ENCODE data around the gene KIF4B. TPM values are rescaled to one million over a fixed set of nuclear protein-coding genes. Genes with fewer than 3 reads are reported as not detected.

KIF4B gene
- total RNA-seq, 2 donors from 2014 or later = not detected

GRCh38 chr5:155047818-155048217 is 34.3 kb downstream of the KIF4B start:
- TF ChIP-seq, protein P1, sequence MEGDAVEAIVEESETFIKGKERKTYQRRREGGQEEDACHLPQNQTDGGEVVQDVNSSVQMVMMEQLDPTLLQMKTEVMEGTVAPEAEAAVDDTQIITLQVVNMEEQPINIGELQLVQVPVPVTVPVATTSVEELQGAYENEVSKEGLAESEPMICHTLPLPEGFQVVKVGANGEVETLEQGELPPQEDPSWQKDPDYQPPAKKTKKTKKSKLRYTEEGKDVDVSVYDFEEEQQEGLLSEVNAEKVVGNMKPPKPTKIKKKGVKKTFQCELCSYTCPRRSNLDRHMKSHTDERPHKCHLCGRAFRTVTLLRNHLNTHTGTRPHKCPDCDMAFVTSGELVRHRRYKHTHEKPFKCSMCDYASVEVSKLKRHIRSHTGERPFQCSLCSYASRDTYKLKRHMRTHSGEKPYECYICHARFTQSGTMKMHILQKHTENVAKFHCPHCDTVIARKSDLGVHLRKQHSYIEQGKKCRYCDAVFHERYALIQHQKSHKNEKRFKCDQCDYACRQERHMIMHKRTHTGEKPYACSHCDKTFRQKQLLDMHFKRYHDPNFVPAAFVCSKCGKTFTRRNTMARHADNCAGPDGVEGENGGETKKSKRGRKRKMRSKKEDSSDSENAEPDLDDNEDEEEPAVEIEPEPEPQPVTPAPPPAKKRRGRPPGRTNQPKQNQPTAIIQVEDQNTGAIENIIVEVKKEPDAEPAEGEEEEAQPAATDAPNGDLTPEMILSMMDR (IDR thresholded peaks at IDR 0.05) = no peak
- no peaks in the 10 kb centered on the region for H3K36me3 ChIP-seq
- no peaks in the 10 kb centered on the region for H3K27me3 ChIP-seq
- H3K4me1 ChIP-seq = no peaks in the 10 kb centered on the region
- no peaks in the 10 kb centered on the region for H3K9me3 ChIP-seq
- H3K27ac ChIP-seq = no peak overlapping the region
- H3K4me3 ChIP-seq = no peak overlapping the region
- intact Hi-C loops (cut with DNase I) = no loop called here
- no peak for DNase-seq
- H3K9ac ChIP-seq (ENCODE audit: low read depth in 2 of 2, low read length in 2 of 2) = no peak overlapping the region

DNA sequence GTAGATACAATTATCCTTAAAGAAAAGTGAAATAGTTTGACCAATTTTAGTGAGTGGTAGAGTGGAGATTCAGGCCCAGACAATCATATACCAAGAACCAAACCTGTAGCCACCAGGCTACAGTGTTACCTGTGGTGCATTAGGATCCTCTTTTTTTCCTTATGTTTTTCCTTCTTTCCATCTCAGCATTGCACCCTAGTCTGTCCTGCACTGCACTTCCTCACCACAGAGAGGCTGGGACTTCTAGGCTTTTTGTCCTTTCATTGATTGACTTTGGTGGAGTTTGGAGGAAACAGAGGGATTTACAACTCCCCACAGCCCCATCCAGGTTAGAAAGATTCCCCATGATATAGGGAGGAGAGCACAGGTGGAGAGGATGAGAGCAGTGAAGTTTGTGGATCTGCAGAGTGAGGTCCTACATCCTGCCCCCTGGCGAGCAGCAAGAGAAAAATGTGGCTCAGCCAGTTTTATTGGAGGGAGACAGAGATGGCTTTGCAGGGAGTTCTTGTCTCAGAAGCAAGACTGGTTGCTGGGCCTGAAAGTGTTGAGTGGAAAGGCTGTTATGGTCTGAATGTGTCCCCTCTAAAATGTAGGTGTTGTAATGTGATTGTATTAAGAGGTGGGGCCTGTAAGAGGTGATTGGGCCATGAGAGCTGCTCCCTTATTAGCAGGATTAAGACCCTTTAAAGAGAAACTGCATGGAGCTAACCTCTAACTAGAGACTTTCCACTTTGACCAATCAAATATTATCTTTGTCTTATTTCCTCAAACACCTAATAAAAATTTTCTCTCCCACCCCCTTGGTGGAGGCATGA is 36.2 kb downstream of the KIF4B start:
- Histone ChIP-seq H3K27ac (no peak overlapping the region), H3K9me3 (no peaks in the 10 kb centered on the region), H3K4me1 (no peaks in the 10 kb centered on the region), H3K4me3 (no peak overlapping the region), H3K36me3 (no peaks in the 10 kb centered on the region), H3K9ac (ENCODE audit: low read depth in 2 of 2, low read length in 2 of 2) (no peak overlapping the region), H3K27me3 (no peaks in the 10 kb centered on the region)
- TF ChIP-seq, protein P1 (IDR thresholded peaks at IDR 0.05) = no peak
- DNase-seq = no peak
- intact Hi-C loops (cut with DNase I) = no loop called here

DNA sequence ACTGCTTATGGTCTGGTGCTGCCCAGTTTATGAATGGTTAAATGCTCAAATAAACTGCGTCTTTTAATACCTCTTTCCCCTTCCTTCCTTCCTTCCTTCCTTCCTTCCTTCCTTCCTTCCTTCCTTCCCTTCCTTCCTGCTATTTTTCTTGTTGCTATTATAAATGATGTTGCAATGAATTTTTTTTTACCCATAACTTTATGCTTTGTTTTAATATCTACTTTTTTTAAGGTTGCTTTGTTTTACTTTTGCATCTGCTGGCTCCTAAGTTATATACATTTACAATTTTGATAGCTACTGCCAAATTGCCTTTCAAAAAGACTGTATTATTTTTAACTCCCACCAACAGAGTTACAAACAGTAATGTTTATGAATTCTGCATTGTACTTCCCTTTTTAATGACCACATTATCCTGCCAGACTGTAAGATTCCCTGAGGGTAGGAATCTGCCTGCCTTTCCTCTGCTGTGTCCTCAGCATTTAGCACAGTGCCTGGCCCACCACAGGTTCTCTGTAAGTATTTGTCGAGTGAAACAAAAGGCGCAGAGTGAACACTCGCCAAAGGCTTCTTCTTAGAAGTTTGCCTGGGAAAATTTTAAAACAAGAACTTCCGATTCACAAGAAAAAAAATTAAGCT is 36.9 kb downstream of the KIF4B start:
- H3K4me3 ChIP-seq = no peak overlapping the region
- H3K27ac ChIP-seq = no peak overlapping the region
- H3K9me3 ChIP-seq = no peaks in the 10 kb centered on the region
- H3K4me1 ChIP-seq = no peaks in the 10 kb centered on the region
- DNase-seq = no peak
- no peak overlapping the region for H3K9ac ChIP-seq (ENCODE audit: low read depth in 2 of 2, low read length in 2 of 2)
- no peaks in the 10 kb centered on the region for H3K36me3 ChIP-seq
- intact Hi-C loops (cut with DNase I) = no loop called here
- TF ChIP-seq, protein P1 (IDR thresholded peaks at IDR 0.05) = no peak
- no peaks in the 10 kb centered on the region for H3K27me3 ChIP-seq

GRCh38 chr5:155052532-155052931 is 39.0 kb downstream of the KIF4B start:
- Histone ChIP-seq H3K27me3 (no peaks in the 10 kb centered on the region), H3K4me1 (no peaks in the 10 kb centered on the region), H3K9me3 (no peaks in the 10 kb centered on the region), H3K27ac (no peak overlapping the region), H3K4me3 (no peak overlapping the region), H3K36me3 (no peaks in the 10 kb centered on the region), H3K9ac (ENCODE audit: low read depth in 2 of 2, low read length in 2 of 2) (no peak overlapping the region)
- TF ChIP-seq, protein P1 (IDR thresholded peaks at IDR 0.05) = no peak
- no peak for DNase-seq
- intact Hi-C loops (cut with DNase I) = no loop called here

- H3K27ac ChIP-seq = no peak overlapping the region
- no peak overlapping the region for H3K9ac ChIP-seq (ENCODE audit: low read depth in 2 of 2, low read length in 2 of 2)
- H3K4me3 ChIP-seq = no peak overlapping the region
- TF ChIP-seq, protein P1 (IDR thresholded peaks at IDR 0.05) = no peak
- no peaks in the 10 kb centered on the region for H3K4me1 ChIP-seq
- no peaks in the 10 kb centered on the region for H3K36me3 ChIP-seq
- no peak for DNase-seq
- H3K27me3 ChIP-seq = no peaks in the 10 kb centered on the region
- H3K9me3 ChIP-seq = no peaks in the 10 kb centered on the region
- intact Hi-C loops (cut with DNase I) = no loop called here
Observed at GRCh38 chr5:155053501-155053900, 39.9 kb downstream of the KIF4B start.
